ENCODE measurements around the gene BDKRB2. TPM values are rescaled to one million over a fixed set of nuclear protein-coding genes. Genes with fewer than 3 reads are reported as not detected.

BDKRB2 gene
- total RNA-seq, 2 donors from 2014 or later: 2.0 to 5.4 TPM

GRCh38 chr14:96173636-96174475, 30.8 kb upstream of the BDKRB2 start:
- DNase-seq (no peak), ATAC-seq (no peak)

GRCh38 chr14:96176275-96176674, 28.4 kb upstream of the BDKRB2 start:
- no peak for DNase-seq
- intact Hi-C loops (cut with DNase I): no loop called here
- ATAC-seq: peak in 1 of 2 donors; percentile 30

More at GRCh38 chr14:96173636-96174475, 30.8 kb upstream of the BDKRB2 start:
- intact Hi-C loops (cut with DNase I): no loop called here

- ATAC-seq (peak; percentile 70 to 85), DNase-seq (peak; percentile 41)
- intact Hi-C loops (cut with DNase I): no loop called here
Observed at GRCh38 chr14:96176811-96177211, 27.8 kb upstream of the BDKRB2 start.

DNA sequence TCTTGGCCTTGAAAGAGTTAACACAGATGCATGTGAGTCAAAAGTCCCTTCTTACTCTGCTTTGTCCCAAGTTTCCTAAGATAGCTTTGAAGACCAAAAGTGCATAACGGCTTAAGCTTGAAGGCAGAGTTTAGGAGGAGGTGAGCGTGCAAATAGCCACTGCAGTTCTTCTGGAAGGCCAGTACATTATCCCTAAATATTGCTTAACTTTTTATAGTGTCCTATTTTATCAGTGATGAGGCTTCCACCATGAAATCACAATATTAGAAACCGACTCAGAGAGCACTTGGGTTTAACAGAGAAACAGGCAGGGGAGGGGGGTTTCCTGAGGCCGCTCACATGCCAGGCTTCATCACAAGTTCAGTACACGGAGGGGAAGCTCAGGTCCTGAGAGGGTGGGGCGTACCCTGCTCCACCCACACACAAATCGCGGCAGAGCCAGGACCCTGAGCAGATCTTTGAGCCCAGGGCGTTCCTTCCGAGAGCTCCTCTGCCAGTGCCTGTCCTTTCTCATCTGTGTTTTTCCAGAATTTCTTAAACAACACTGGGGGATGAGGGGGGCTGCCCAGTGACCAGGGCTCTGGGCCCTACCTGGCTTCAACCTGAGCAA, 26.8 kb upstream of the BDKRB2 start:
- peak; percentile 46 to 54 for ATAC-seq
- no peak for DNase-seq
- intact Hi-C loops (cut with DNase I): no loop called here

DNA sequence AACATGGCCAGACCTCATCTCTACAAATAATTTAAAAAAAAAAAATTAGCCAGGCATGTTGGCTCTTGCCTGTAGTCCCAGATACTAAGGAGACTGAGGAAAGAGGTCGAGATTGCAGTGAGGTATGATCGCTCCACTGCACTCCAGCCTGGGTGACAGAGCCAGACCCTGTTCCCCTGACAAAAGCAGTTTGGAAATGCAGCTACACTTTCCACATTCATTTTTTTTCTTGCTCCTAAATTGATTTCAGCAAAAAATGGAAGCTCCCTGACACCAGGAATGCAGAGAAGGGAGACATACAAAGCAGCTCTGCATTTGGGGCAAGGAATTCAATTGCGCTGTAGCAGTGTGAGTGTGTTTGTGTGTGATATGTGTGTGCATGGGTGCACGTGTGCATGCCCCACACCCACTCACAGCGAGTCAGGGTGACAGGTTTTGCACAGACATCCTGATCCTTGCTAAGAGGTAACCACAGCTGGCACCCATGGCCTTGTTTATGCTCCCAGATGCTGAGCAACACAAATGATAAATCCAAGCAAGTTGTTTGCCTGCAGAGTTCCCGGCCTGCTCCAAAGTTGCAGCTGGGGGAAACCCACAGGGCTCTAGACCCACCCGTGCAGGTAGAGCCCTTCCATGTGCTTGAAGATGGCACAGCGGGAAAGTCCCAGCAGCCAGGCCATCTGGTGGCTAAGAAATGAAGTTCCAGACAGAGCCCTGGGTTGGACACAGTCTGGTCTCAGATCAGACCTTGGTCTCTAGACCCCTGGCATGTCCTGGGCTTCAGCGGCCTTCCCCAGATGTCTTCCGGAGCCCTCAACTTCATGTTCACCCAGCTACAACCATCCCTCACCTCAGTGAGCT, 25.9 kb upstream of the BDKRB2 start:
- ATAC-seq (no peak), DNase-seq (no peak)
- intact Hi-C loops (cut with DNase I): no loop called here

- intact Hi-C loops (cut with DNase I): no loop called here
Observed at GRCh38 chr14:96180043-96180874, 24.4 kb upstream of the BDKRB2 start.

DNA sequence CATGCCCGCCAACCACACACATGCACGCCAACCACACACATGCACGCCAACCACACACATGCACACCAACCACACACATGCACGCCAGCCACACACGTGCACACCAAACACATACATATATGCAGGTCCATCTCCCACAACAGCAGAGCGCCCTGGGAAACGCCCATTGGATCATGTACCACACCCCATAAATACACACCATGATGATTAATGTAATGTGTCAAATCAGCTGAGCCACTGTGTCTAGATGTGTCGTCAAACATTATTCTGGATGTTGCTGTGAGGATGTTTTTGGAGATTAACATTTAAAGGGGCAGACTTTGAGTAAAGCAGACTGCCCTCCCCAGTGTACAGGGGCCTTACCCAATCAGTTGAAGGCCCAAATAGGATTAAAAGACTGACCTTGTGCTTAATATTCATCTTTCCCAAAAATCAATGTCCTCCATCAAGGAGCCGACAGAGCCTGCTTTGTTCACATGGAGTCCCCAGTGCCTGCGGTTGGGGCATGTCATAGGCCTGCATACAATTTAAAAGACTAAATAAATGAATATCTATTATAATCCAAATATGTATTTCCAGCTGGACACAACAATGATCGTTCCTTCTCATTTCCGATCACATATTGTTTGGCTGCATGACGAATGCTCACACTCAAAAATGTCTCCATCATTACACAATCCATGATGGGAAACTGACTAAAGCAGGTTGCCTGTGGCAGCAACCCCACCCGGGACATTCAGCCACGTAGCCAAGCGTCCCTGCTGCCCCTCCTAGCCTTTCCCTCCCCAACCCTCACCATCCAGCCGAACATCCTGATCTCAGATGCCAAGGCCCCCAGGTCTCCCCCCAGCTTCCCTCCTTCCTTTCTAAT, 23.2 kb upstream of the BDKRB2 start:
- ATAC-seq (no peak), DNase-seq (no peak)
- intact Hi-C loops (cut with DNase I): no loop called here

More at GRCh38 chr14:96180043-96180874, 24.4 kb upstream of the BDKRB2 start:
- no peak for DNase-seq
- ATAC-seq: no peak

GRCh38 chr14:96182546-96182945, 22.1 kb upstream of the BDKRB2 start:
- ATAC-seq: no peak
- no peak for DNase-seq
- intact Hi-C loops (cut with DNase I): no loop called here

DNA sequence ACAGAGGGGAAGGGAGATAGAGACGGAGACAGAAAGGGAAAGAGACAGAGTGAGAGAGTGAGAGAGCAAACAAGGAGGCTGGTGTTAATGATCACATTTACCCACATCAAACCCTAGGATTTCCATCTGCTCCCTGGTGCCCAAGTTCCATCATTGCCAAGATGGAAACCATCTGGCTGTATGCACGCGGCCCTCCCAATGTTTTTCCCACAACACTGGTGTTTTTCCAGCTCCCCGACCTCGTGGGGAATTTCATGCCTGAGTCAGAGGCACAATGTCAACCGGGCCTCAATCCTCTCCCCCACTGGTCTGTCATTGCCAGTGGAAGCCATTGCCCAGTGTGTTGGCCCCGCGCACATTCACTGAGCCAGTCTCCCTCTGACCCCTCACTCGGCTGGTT, 19.9 kb upstream of the BDKRB2 start:
- intact Hi-C loops (cut with DNase I): no loop called here
- DNase-seq: no peak
- no peak for ATAC-seq

- DNase-seq (no peak), ATAC-seq (no peak)
- intact Hi-C loops (cut with DNase I): no loop called here
Observed at GRCh38 chr14:96187216-96188031, 17.2 kb upstream of the BDKRB2 start.

- intact Hi-C loops (cut with DNase I): no loop called here
- peak; percentile 38 to 45 for ATAC-seq
- DNase-seq: no peak
Observed at GRCh38 chr14:96189281-96189711, 15.3 kb upstream of the BDKRB2 start.

DNA sequence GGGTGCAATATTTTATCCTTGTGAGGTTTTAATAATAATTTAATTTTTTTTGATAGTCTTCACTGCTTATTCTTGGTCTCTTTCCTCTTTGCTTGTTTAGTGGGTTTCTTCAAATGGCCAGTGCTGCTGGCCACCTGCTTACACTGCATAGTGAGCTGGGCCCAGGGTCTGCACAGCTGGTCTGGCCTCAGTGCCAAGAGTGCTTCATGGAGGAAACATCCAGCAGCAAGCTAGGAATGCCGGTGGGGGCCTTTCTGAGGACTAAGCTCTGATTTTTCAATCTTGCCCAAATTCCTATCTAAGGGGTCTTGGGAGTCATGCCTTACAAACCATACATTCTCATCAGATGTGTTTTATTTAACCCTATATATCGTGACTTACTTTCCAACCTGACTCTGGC, 13.3 kb upstream of the BDKRB2 start:
- no peak for ATAC-seq
- intact Hi-C loops (cut with DNase I): no loop called here
- no peak for DNase-seq

DNA sequence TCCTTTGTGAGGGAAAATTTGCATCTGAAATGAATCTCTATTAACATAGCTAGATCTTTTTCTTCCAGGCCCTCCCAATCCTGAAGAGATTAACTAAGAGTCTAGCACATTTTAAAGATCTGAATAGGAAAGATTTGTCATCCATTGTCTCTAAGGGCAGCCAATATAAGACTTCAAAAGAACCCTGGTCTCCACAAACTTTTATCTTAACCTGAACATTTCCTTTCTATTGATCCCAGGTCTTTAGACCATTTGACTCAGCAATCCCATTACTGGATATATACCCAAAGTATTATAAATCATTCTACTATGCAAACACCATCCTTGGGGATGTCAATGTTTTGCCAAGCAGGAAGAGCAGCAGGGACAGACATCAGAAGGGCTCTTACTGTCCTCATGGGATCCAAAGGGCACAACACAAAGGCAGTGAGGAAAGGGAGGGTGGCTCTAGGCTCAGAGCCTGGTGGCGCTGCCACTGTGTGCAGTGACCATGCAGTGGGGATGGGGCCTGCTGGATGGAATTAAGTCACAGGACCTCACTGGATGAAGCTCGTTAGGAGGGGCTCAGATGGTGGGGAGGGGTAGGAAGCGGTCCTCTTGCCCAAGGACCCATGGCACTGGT, 12.7 kb upstream of the BDKRB2 start:
- intact Hi-C loops (cut with DNase I): no loop called here
- no peak for DNase-seq
- no peak for ATAC-seq

DNA sequence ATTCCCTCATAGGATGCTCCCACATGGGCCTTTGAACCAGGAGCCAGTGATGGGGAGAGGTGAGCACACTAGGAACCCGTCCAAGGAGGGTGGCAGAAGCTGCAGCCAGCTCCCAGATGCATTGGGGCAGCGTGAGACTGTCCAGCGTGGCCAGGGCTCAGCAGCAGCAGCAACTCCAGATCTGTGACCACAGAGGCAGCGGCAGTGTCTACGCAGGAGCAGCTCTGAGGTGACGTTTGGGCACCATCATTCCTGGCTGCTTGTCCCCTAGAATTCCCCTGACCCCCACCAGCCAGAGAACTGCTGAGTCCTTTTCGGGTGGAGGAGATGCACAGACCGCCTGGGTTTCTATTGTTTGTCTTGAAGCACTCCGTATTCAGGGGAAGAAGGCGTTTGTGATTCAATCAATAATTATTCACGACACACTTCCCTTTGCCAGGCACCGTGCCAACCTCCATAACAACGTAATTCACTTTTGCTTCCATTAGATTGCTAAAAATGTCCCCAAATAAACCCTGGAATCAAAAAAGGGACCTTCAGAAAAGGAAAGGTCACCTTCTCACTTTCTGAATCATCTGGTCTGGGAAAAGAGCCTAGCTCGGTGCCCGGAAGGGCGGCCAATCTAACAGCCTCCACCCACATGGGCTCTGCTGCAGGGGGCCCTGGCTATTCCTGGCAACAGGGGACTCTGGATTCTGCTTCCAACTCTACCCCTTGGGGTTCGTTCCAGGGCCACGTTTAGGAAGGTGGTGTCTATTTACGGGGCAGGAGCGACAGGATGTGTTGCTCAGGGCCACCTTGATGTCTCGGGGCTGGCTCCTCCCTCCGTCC, 11.4 kb upstream of the BDKRB2 start:
- DNase-seq: no peak
- intact Hi-C loops (cut with DNase I): no loop called here
- ATAC-seq: no peak

DNA sequence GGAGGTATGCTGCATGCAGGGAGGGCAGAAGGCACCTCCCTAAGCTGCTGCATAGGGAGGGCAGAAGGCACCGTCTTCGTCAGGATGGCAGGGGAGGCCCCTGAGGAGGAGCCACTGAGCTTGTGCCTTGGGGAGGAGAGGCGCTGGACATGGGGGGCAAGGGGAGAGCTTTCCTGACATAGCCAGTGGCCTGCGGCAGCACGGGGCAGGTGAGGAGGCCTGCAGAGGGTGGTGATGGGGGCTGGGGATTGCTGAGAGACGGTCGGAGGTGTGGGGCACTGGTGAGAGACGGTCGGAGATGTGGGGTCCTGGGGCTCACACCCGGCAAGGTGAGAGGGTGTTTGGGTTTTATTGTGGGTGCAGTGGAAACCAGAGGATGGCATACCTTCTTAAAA, 10.4 kb upstream of the BDKRB2 start:
- ATAC-seq (no peak), DNase-seq (no peak)
- intact Hi-C loops (cut with DNase I): no loop called here
